CD4-positive, alpha-beta T cell (primary cell): ENCODE data around the gene SCRN2. TPM values are rescaled to one million over a fixed set of nuclear protein-coding genes. Genes with fewer than 3 reads are reported as not detected.

ENCODE experiments used
- ATAC-seq: fragments of 200-7000 bp; cut with Tn5 transposase; one replicate; pipeline ENCODE4 v1.10.0; 2022; ENCODE audit warnings: mild to moderate bottlenecking; ENCODE audit not compliant: poor library complexity
- CTCF ChIA-PET: fragments of 350-600 bp; sonication (Branson Sonifier 250); formaldehyde crosslinking; loops from one replicate; lab custom pipeline; 2021; ENCODE audit warnings: antibody characterized with exemption, inconsistent platforms; lab: Charles Lee
- POLR2A ChIA-PET: fragments of 350-600 bp; sonication (Branson Sonifier 250); formaldehyde crosslinking; loops from one replicate; lab custom pipeline; 2021; ENCODE audit warnings: antibody characterized with exemption, inconsistent platforms; lab: Charles Lee
- DNase-seq, 14 experiments: peaks; one replicate each; pipeline ENCODE4 v3.0.0-alpha.2; 2013 to 2020; ENCODE audit warnings: mixed read lengths in 2 of 14
- H3K27ac ChIP-seq, 2 donors: one replicate each; pipeline versions ENCODE4 v1.5.1 to v1.7.0; 2013; ENCODE audit warnings: low read length in 2 of 2, low read depth in 1 of 2, mild to moderate bottlenecking in 1 of 2
- H3K27me3 ChIP-seq, 2 experiments: 1 replicate in 1 of 2; 2 replicates in 1 of 2; pipeline versions ENCODE4 v1.6.1 to v1.7.0; 2013; ENCODE audit warnings: low read length in 2 of 2, control low read depth in 1 of 2, mild to moderate bottlenecking in 1 of 2, moderate library complexity in 1 of 2; ENCODE audit not compliant: insufficient read depth in 2 of 2, control insufficient read depth in 1 of 2
- H3K36me3 ChIP-seq: one replicate; pipeline ENCODE4 v1.6.1; 2013; ENCODE audit warnings: low read length, control low read depth; ENCODE audit not compliant: insufficient read depth
- H3K4me1 ChIP-seq: one replicate; pipeline ENCODE4 v1.6.1; 2013; ENCODE audit warnings: low read length, control low read depth; ENCODE audit not compliant: insufficient read depth
- H3K4me3 ChIP-seq: one replicate; pipeline ENCODE4 v1.5.1; 2013; ENCODE audit warnings: mild to moderate bottlenecking, low read length, moderate library complexity
- H3K9me3 ChIP-seq, 2 experiments: 1 replicate in 1 of 2; 2 replicates in 1 of 2; pipeline versions ENCODE4 v1.6.1 to v1.7.0; 2013; ENCODE audit warnings: low read length in 2 of 2, mild to moderate bottlenecking in 2 of 2, control low read depth in 1 of 2, moderate library complexity in 1 of 2; ENCODE audit not compliant: control insufficient read depth in 1 of 2, insufficient read depth in 1 of 2
- H3K27ac Mint-ChIP-seq: one replicate; pipeline ENCODE4 v1.8.0; 2020; ENCODE audit warnings: mixed read lengths
- H3K27me3 Mint-ChIP-seq: one replicate; pipeline ENCODE4 v1.8.0; 2021; ENCODE audit warnings: mixed read lengths
- H3K36me3 Mint-ChIP-seq: one replicate; pipeline ENCODE4 v1.8.0; 2021; ENCODE audit warnings: low read depth, mixed read lengths
- H3K4me1 Mint-ChIP-seq: one replicate; pipeline ENCODE4 v1.8.0; 2021; ENCODE audit warnings: low read depth, mixed read lengths
- H3K4me3 Mint-ChIP-seq: one replicate; pipeline ENCODE4 v1.8.0; 2020; ENCODE audit warnings: mild to moderate bottlenecking, mixed read lengths
- H3K9me3 Mint-ChIP-seq: one replicate; pipeline ENCODE4 v1.8.0; 2020; ENCODE audit warnings: mixed read lengths
- intact Hi-C, 2 experiments: fragments of 100-400 bp; cut with DNase I in 1 of 2; cut with micrococcal nuclease in 1 of 2; formaldehyde crosslinking; loops; one replicate each; pipeline versions ENCODE4 v1.15.1 to v1.9.0; 2023 to 2025; cut with DNase I, micrococcal nuclease
- total RNA-seq, 174 experiments: library from RNA in 2 of 174; stranded (reverse) in 2 of 174; gene quantifications; one replicate each; pipeline ENCODE4 v1.2.3 and lab custom pipeline; 2021 to 2026
- TF ChIP-seq, protein P1 (sequence below): fragments of 200-600 bp; IDR thresholded peaks from one replicate; pipeline ENCODE4 v1.8.0; 2022; ENCODE audit warnings: antibody characterized with exemption, mild to moderate bottlenecking

Gene SCRN2
- total RNA-seq, 2 experiments from 2014 or later, result 15.3 to 17.2 TPM

DNA sequence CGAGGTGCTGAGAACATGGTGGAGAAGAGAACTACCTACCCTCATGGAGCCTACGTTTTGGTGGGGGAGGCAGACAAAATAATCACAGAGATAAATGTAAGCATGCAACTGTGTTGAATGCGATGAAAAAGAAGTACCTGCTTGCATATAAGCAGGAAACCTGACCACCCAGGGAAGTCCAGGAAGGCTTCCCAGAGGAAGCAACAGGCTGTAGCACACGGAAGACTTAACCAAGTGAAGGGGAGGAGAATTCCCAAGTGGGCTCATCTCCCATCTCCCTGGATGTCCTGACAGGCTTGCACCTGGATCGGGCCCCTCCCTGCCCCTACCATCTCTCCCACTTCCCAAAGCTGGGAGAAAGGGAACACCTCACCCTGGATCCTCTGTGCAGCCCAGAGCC lies 2.0 kb downstream of the SCRN2 start:
- Mint-ChIP-seq H3K4me1 (peaks cover 45% of the 10 kb centered on the region), H3K27ac (no peak overlapping the region), H3K4me3 (peak overlapping the region; percentile 48), H3K9me3 (no peaks in the 10 kb centered on the region), H3K27me3 (peaks cover 4% of the 10 kb centered on the region), H3K36me3 (no peaks in the 10 kb centered on the region)
- CTCF ChIA-PET, result no interaction called here
- Histone ChIP-seq H3K27ac (no peak overlapping the region), H3K4me3 (no peak overlapping the region), H3K36me3 (peaks cover 19% of the 10 kb centered on the region), H3K9me3 (no peaks in the 10 kb centered on the region), H3K4me1 (peaks cover 57% of the 10 kb centered on the region), H3K27me3 (peaks cover 0 to 2% of the 10 kb centered on the region in 2 experiments)
- ATAC-seq (no peak), DNase-seq (no peak)
- POLR2A ChIA-PET, result interaction anchor here (3.4 kb wide), 1 partner anchor 7 kb away, joined by 22 read pairs; the partner anchor contains the start of genes LRRC46 and MRPL10
- intact Hi-C loops, result loop anchor here in 1 of 2 experiments (10.0 kb wide), 1 partner anchor 266 kb away; the partner anchor contains the start of genes CBX1 and SNX11
- TF ChIP-seq, protein P1, sequence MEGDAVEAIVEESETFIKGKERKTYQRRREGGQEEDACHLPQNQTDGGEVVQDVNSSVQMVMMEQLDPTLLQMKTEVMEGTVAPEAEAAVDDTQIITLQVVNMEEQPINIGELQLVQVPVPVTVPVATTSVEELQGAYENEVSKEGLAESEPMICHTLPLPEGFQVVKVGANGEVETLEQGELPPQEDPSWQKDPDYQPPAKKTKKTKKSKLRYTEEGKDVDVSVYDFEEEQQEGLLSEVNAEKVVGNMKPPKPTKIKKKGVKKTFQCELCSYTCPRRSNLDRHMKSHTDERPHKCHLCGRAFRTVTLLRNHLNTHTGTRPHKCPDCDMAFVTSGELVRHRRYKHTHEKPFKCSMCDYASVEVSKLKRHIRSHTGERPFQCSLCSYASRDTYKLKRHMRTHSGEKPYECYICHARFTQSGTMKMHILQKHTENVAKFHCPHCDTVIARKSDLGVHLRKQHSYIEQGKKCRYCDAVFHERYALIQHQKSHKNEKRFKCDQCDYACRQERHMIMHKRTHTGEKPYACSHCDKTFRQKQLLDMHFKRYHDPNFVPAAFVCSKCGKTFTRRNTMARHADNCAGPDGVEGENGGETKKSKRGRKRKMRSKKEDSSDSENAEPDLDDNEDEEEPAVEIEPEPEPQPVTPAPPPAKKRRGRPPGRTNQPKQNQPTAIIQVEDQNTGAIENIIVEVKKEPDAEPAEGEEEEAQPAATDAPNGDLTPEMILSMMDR, result no peak

DNA sequence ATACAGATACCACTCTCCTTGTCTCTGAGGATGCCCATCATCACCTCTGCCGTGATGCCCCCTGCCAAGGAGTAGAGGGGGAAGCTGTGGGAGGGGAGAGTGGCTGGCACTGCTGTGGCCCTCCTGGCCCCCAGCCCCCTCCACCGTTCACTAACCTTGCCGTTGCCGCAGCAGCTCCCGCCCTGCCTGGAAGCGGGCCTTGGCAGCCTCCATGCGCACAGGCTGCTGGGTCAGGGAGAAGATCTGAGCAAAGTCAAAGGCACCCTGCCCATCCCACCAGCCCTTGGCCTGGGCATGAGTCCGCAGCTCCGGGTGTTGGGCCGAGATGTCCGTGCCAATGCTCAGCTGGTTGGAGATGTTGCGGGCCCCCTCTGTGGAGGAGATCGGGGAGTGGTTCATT lies 2.4 kb downstream of the SCRN2 start:
- Mint-ChIP-seq H3K4me1 (peaks cover 49% of the 10 kb centered on the region), H3K4me3 (peak overlapping the region; percentile 48), H3K27me3 (peaks cover 4% of the 10 kb centered on the region), H3K36me3 (no peaks in the 10 kb centered on the region), H3K9me3 (no peaks in the 10 kb centered on the region), H3K27ac (no peak overlapping the region)
- H3K4me3 ChIP-seq, result no peak overlapping the region
- H3K4me1 ChIP-seq, result peaks cover 61% of the 10 kb centered on the region
- H3K36me3 ChIP-seq, result peaks cover 19% of the 10 kb centered on the region
- H3K27me3 ChIP-seq, result no peaks in the 10 kb centered on the region
- CTCF ChIA-PET, result no interaction called here
- intact Hi-C loops, result loop anchor here in 1 of 2 experiments (10.0 kb wide), 1 partner anchor 266 kb away; the partner anchor contains the start of genes CBX1 and SNX11
- POLR2A ChIA-PET, result interaction anchor here (3.4 kb wide), 1 partner anchor 7 kb away, joined by 22 read pairs; the partner anchor contains the start of genes LRRC46 and MRPL10
- ATAC-seq (no peak), DNase-seq (no peak)
- no peaks in the 10 kb centered on the region for H3K9me3 ChIP-seq
- TF ChIP-seq, protein P1, result no peak
- H3K27ac ChIP-seq, result no peak overlapping the region

DNA sequence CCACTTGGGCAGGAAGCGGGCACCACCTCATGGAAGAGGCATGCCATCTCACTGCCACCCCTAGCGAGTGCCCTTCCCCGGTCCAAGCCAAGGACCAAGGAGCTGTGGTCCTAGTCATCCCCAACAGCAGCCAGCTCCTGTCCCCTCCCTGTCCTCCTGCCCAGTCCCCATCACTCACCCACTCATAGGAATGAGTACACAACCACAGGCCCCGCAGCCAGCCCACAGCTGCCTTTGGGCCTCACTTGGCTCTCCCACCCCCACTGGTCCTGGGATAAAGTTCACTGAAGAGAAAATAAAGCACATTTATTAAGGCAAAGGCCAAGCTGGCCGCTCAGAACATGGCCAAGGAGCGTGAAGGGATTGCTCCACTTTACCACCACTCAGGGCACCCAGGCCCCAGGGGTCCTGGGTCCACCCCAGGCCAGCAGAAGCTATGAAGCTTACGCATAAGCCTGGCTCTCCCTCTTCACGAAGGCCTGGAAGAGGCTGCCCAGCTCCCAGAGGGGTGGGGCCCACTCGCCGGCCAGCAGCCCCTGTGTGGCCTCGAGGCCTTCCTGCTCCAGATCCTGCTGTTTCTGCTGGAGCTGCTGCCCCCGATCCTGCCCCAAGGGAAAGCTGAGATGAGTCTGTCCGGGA lies 3.6 kb downstream of the SCRN2 start:
- ATAC-seq (no peak), DNase-seq (no peak)
- no peak overlapping the region for H3K27ac ChIP-seq
- no peak overlapping the region for H3K27ac Mint-ChIP-seq
- H3K4me3 ChIP-seq, result no peak overlapping the region
- peak overlapping the region; percentile 15 for H3K4me3 Mint-ChIP-seq
- H3K4me1 ChIP-seq, result peaks cover 52% of the 10 kb centered on the region
- peaks cover 49% of the 10 kb centered on the region for H3K4me1 Mint-ChIP-seq
- no peaks in the 10 kb centered on the region for H3K36me3 Mint-ChIP-seq
- TF ChIP-seq, protein P1, result no peak
- CTCF ChIA-PET, result no interaction called here
- POLR2A ChIA-PET, result interaction anchor here (1.8 kb wide), 1 partner anchor 58 kb away, joined by 14 read pairs; the partner anchor contains the start of gene SP2
- no peaks in the 10 kb centered on the region for H3K27me3 ChIP-seq
- intact Hi-C loops, result loop anchor here in 1 of 2 experiments (10.0 kb wide), 1 partner anchor 267 kb away; the partner anchor contains the start of genes CBX1 and SNX11
- H3K9me3 ChIP-seq, result no peaks in the 10 kb centered on the region
- peaks cover 19% of the 10 kb centered on the region for H3K36me3 ChIP-seq
- H3K9me3 Mint-ChIP-seq, result no peaks in the 10 kb centered on the region
- no peaks in the 10 kb centered on the region for H3K27me3 Mint-ChIP-seq
